ENCODE results near the gene LPAR5. TPM values are rescaled to one million over a fixed set of nuclear protein-coding genes. Genes with fewer than 3 reads are reported as not detected.
A peak's percentile ranks its signal among the peaks of the same experiment; 100 is the strongest.

LPAR5 gene
- total and polyA plus RNA-seq, 2 of the 8 experiments (the other 6 are each of a cell fraction or from before 2014, with no cell fraction given): 0.22 to 0.24 TPM

- Histone ChIP-seq H2BK12ac (ENCODE audit: low read depth, low read length) (peak overlapping the region; percentile 98; the same call in 1 of the 2 replicates), H3K23ac (ENCODE audit: insufficient read length) (no peak overlapping the region), H3K56ac (replicated peaks; ENCODE audit: insufficient read length, low read depth, low read length) (peak overlapping the region; percentile 72), H3K18ac (ENCODE audit: extremely low read depth, low read length) (peak overlapping the region; percentile 97), H3K27ac (ENCODE audit: low read depth, low read length) (peak overlapping the region; percentile 44; the same call in 1 of the 2 replicates), H3K4me3 (ENCODE audit: extremely low read depth in 1 of 4, insufficient read depth in 2 of 4, low read depth in 3 of 4, low read length in 4 of 4) (peak overlapping the region in 1 of 4 experiments; percentile 32; a peak in 1 of 8 replicates), H4K91ac (replicated peaks; ENCODE audit: insufficient read length, low read length) (peak overlapping the region; percentile 26), H4K20me1 (replicated peaks in 1 of 2; ENCODE audit: control insufficient read depth in 1 of 2, insufficient read depth in 2 of 2, low read length in 2 of 2) (no peaks in the 10 kb centered on the region), H3K9me3 (ENCODE audit: insufficient read depth in 2 of 2, low read depth in 1 of 2, low read length in 1 of 2) (no peaks in the 10 kb centered on the region), H3K4me2 (ENCODE audit: insufficient read depth in 1 of 2, low read depth in 2 of 2, low read length in 2 of 2) (peak overlapping the region; percentile 57 to 76), H2BK5ac (ENCODE audit: low read depth, low read length) (peak overlapping the region; percentile 91), H3K9ac (replicated peaks in 1 of 4; ENCODE audit: extremely low read depth in 1 of 4, low read depth in 3 of 4, low read length in 3 of 4) (no peak overlapping the region), H3K36me3 (ENCODE audit: control insufficient read depth in 2 of 4, insufficient read depth in 4 of 4, low read length in 3 of 4) (no peaks in the 10 kb centered on the region), H2AFZ (ENCODE audit: low read length) (no peak overlapping the region), H2BK120ac (replicated peaks; ENCODE audit: low read depth, low read length) (peak overlapping the region; percentile 35), H3K14ac (ENCODE audit: insufficient read length) (no peak overlapping the region), H4K5ac (ENCODE audit: insufficient read length, low read depth, low read length) (peak overlapping the region; percentile 64), H3K79me1 (ENCODE audit: low read depth, low read length) (no peaks in the 10 kb centered on the region), H2BK15ac (ENCODE audit: low read length) (peak overlapping the region; percentile 82; the same call in 1 of the 2 replicates), H3K27me3 (replicated peaks in 1 of 4; ENCODE audit: control insufficient read depth in 3 of 4, extremely low read depth in 1 of 4, insufficient read depth in 3 of 4, low read length in 3 of 4) (peaks cover 0 to 9% (median 6%) of the 10 kb centered on the region in 4 experiments; a peak in 5 of 7 replicates), H2AK5ac (ENCODE audit: low read depth, low read length) (no peak overlapping the region), H3K23me2 (ENCODE audit: low read depth, low read length) (peaks cover 3% of the 10 kb centered on the region; the same call in 1 of the 2 replicates), H2BK20ac (ENCODE audit: low read length) (peak overlapping the region; percentile 77; the same call in 1 of the 2 replicates), H3K79me2 (ENCODE audit: control insufficient read depth in 1 of 2, insufficient read depth in 2 of 2, low read length in 2 of 2) (no peaks in the 10 kb centered on the region), H3K4ac (replicated peaks; ENCODE audit: insufficient read length, low read depth, low read length) (peak overlapping the region; percentile 73), H4K8ac (ENCODE audit: extremely low read depth, insufficient read depth, low read length) (peak overlapping the region; percentile 32; the same call in 1 of the 2 replicates), H3K4me1 (replicated peaks in 1 of 4; ENCODE audit: control insufficient read depth in 3 of 4, insufficient read depth in 4 of 4, low read length in 3 of 4) (peaks cover 15 to 21% (median 17%) of the 10 kb centered on the region in 4 experiments)
- POLR2A ChIA-PET (ENCODE audit: partially characterized antibody): interaction anchor here (0.6 to 4.4 kb wide), 24 partner anchors 9 to 329 kb away, joined by 3 to 24 read pairs (median 4); partner anchors contain the start of genes C12orf57, GAPDH, MLF2 and RNU7-1
- FAIRE-seq (no peak), DNase-seq (ENCODE audit: low read depth in 1 of 2, low spot score in 2 of 2) (no peak)
- WGBS, 2 experiments (ENCODE audit: extremely low coverage in 1 of 2, insufficient coverage in 1 of 2, insufficient read length in 1 of 2, insufficient replicate concordance in 2 of 2, low coverage in 1 of 2, low lambda C conversion rate in 2 of 2, missing lambda C conversion rate in 1 of 2): 76% methylated on average over 7 of the region's 7 CpGs; no CpG with 5 or more reads in 1 of the 2 experiments
- CTCF ChIA-PET (ENCODE audit: partially characterized antibody): interaction anchor here (0.8 to 3.5 kb wide), 28 partner anchors 9 to 219 kb away, joined by 3 to 20 read pairs (median 4); partner anchors contain the start of genes ACRBP and LPAR5
- peak; percentile 7 to 10; a peak in 1 of 4 replicates for TF ChIP-seq RAD21 (IDR thresholded peaks at IDR 0.05 in 1 of 2, conservative IDR thresholded peaks at IDR 0.05 in 1 of 2; ENCODE audit: low read depth in 2 of 2, low read length in 2 of 2)
- TF ChIP-seq TEAD4 (IDR thresholded peaks at IDR 0.05; ENCODE audit: low read depth, low read length): peak; percentile 49; the same call in 1 of the 2 replicates
- TF ChIP-seq GABPA (IDR thresholded peaks at IDR 0.05; ENCODE audit: borderline replicate concordance, insufficient read depth, low read length): no peak
- TF ChIP-seq CTCF (IDR thresholded peaks at IDR 0.05; ENCODE audit: control extremely low read depth in 1 of 3, insufficient read depth in 1 of 3, low read depth in 1 of 3, low read length in 3 of 3): peak; percentile 21 to 51 (median 26); a peak in 3 of 4 replicates
- TF ChIP-seq FOSL1 (IDR thresholded peaks at IDR 0.05; ENCODE audit: insufficient read depth, low read depth, low read length): no peak
- TF ChIP-seq POLR2A (IDR thresholded peaks at IDR 0.05; ENCODE audit: control extremely low read depth in 1 of 2, low read depth in 2 of 2, low read length in 2 of 2): no peak
Observed at GRCh38 chr12:6614513-6615172, 21.1 kb downstream of the LPAR5 start.

Data from H1 (cell line).